H1 (cell line): Measurements from ENCODE around the gene SLC9C1. TPM values are rescaled to one million over a fixed set of nuclear protein-coding genes. Genes with fewer than 3 reads are reported as not detected.

Source experiments
- EP300 ChIP-seq, 2 experiments: IDR thresholded peaks; 1 replicate in 1 of 2; 2 replicates in 1 of 2; pipeline ENCODE4 v1.6.1; 2011 to 2012; ENCODE audit warnings: low read depth in 2 of 2, low read length in 2 of 2, mild to moderate bottlenecking in 2 of 2, borderline replicate concordance in 1 of 2, inconsistent platforms in 1 of 2, moderate library complexity in 1 of 2
- GABPA ChIP-seq: IDR thresholded peaks from 2 replicates; pipeline ENCODE4 v1.6.1; 2011; ENCODE audit warnings: mild to moderate bottlenecking, low read length, moderate library complexity, borderline replicate concordance; ENCODE audit not compliant: insufficient read depth
- KDM1A ChIP-seq: fragments of 200-600, 300-600 bp; sonication (generic); IDR thresholded peaks from 2 replicates; pipeline ENCODE4 v1.7.1; 2016; ENCODE audit warnings: mild to moderate bottlenecking, low read length, borderline replicate concordance
- POLR2AphosphoS5 ChIP-seq: IDR thresholded peaks from 2 replicates; pipeline ENCODE4 v1.6.1; 2011; ENCODE audit warnings: low read depth, low read length
- polyA plus RNA-seq, 7 experiments: library from polyadenylated mRNA; depleted of rRNA in 3 of 7; stranded (reverse) in 5 of 7; unstranded in 2 of 7; fragments of >200 nt in 5 of 7; fragments of 200-250 nt in 2 of 7; gene quantifications; 1 replicate in 5 of 7; 2 replicates in 1 of 7; 4 replicates in 1 of 7; pipeline versions ENCODE4 v1.2.1 to v1.2.3, GENCODE V29; 2011 to 2013; ENCODE audit warnings: missing spikeins in 2 of 7, mixed read lengths in 2 of 7
- total RNA-seq: library from RNA; stranded (reverse); fragmentation: NEBNext Ultra II Directional; extraction: Animal tissue kit (Norgen Biotek cat#: 25700); gene quantifications from 2 replicates; pipeline ENCODE4 v1.2.1, GENCODE V29; 2021

The SLC9C1 gene
- total and polyA plus RNA-seq, 2 of the 8 experiments (the other 6 are each of a cell fraction or from before 2014, with no cell fraction given) = 0.15 to 0.24 TPM

DNA sequence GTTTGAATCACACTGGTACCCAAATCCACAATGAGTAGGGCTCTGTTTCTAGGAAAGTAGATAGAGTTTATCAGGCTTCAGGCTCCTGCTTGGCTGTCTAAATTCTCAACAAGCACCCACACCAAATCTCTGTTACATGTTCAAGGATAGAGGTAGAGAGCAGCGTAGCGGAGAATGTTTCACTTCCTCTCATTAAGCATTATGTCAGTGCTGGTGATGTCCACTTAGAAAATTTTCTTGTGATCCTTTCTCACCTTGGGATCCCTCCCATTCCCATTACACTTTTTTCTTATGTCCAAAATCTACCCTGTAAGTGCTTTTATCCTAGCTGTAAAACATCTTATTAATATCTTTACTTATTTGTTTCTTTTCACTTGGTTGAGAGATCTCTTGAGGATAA, 126.3 kb downstream of the SLC9C1 start (continued):
- no peak for TF ChIP-seq EP300 (IDR thresholded peaks at IDR 0.05; ENCODE audit: borderline replicate concordance in 1 of 2, low read depth in 2 of 2, low read length in 2 of 2)
- no peak for TF ChIP-seq GABPA
- TF ChIP-seq POLR2AphosphoS5 = no peak
- TF ChIP-seq KDM1A = no peak
